Mucosa of stomach (tissue), 1 donor: ENCODE measurements around the gene BCL2L12.

Experiments used
- H3K27me3 ChIP-seq: one replicate; pipeline ENCODE4 v1.7.0; 2013; ENCODE audit warnings: mild to moderate bottlenecking, low read length; ENCODE audit not compliant: control insufficient read depth, insufficient read depth
- H3K36me3 ChIP-seq: one replicate; pipeline ENCODE4 v1.7.0; 2013; ENCODE audit warnings: low read length; ENCODE audit not compliant: control insufficient read depth, insufficient read depth
- H3K4me1 ChIP-seq: one replicate; pipeline ENCODE4 v1.7.0; 2013; ENCODE audit warnings: mild to moderate bottlenecking, low read length; ENCODE audit not compliant: control insufficient read depth, insufficient read depth
- H3K4me3 ChIP-seq: one replicate; pipeline ENCODE4 v1.7.0; 2013; ENCODE audit warnings: low read length
- H3K9ac ChIP-seq: one replicate; pipeline ENCODE4 v1.7.0; 2013; ENCODE audit warnings: mild to moderate bottlenecking, low read length, moderate library complexity
- H3K9me3 ChIP-seq: one replicate; pipeline ENCODE4 v1.7.0; 2013; ENCODE audit warnings: mild to moderate bottlenecking, low read length, moderate library complexity; ENCODE audit not compliant: control insufficient read depth
- donor health status: Pancreatic carcinoma.

Gene BCL2L12

GRCh38 chr19:49692147-49692506 lies 26.4 kb downstream of the BCL2L12 start:
- H3K36me3 ChIP-seq, result no peaks in the 10 kb centered on the region
- no peak overlapping the region for H3K9ac ChIP-seq
- H3K9me3 ChIP-seq, result no peaks in the 10 kb centered on the region
- H3K4me3 ChIP-seq, result no peak overlapping the region
- H3K4me1 ChIP-seq, result peaks cover 16% of the 10 kb centered on the region
- H3K27me3 ChIP-seq, result peaks cover 24% of the 10 kb centered on the region

GRCh38 chr19:49696115-49696514 lies 30.4 kb downstream of the BCL2L12 start:
- Histone ChIP-seq H3K4me3 (no peak overlapping the region), H3K4me1 (no peaks in the 10 kb centered on the region)

GRCh38 chr19:49696865-49697264 lies 31.1 kb downstream of the BCL2L12 start:
- no peak overlapping the region for H3K9ac ChIP-seq
- no peaks in the 10 kb centered on the region for H3K9me3 ChIP-seq
- peaks cover 8% of the 10 kb centered on the region for H3K27me3 ChIP-seq
- no peaks in the 10 kb centered on the region for H3K36me3 ChIP-seq
- no peaks in the 10 kb centered on the region for H3K4me1 ChIP-seq
- H3K4me3 ChIP-seq, result no peak overlapping the region

More at GRCh38 chr19:49696115-49696514, 30.4 kb downstream of the BCL2L12 start:
- H3K27me3 ChIP-seq, result peaks cover 14% of the 10 kb centered on the region
- no peak overlapping the region for H3K9ac ChIP-seq
- H3K9me3 ChIP-seq, result no peaks in the 10 kb centered on the region
- H3K36me3 ChIP-seq, result no peaks in the 10 kb centered on the region

- Histone ChIP-seq H3K36me3 (no peaks in the 10 kb centered on the region), H3K9me3 (no peaks in the 10 kb centered on the region), H3K4me1 (no peaks in the 10 kb centered on the region), H3K9ac (no peak overlapping the region), H3K4me3 (no peak overlapping the region), H3K27me3 (peaks cover 8% of the 10 kb centered on the region)
These were observed 33.6 kb downstream of the BCL2L12 start for GRCh38 chr19:49699364-49699763.

- Histone ChIP-seq H3K9me3 (no peaks in the 10 kb centered on the region), H3K4me1 (no peaks in the 10 kb centered on the region), H3K9ac (no peak overlapping the region), H3K36me3 (no peaks in the 10 kb centered on the region), H3K27me3 (peaks cover 8% of the 10 kb centered on the region), H3K4me3 (no peak overlapping the region)
These were observed 34.8 kb downstream of the BCL2L12 start for GRCh38 chr19:49700563-49700962.

GRCh38 chr19:49701271-49701786 lies 35.6 kb downstream of the BCL2L12 start:
- H3K36me3 ChIP-seq, result no peaks in the 10 kb centered on the region
- no peak overlapping the region for H3K4me3 ChIP-seq
- H3K9me3 ChIP-seq, result no peaks in the 10 kb centered on the region
- peaks cover 8% of the 10 kb centered on the region for H3K27me3 ChIP-seq
- H3K4me1 ChIP-seq, result no peaks in the 10 kb centered on the region
- no peak overlapping the region for H3K9ac ChIP-seq

- H3K4me1 ChIP-seq, result no peaks in the 10 kb centered on the region
- H3K36me3 ChIP-seq, result no peaks in the 10 kb centered on the region
- H3K9me3 ChIP-seq, result no peaks in the 10 kb centered on the region
- peaks cover 8% of the 10 kb centered on the region for H3K27me3 ChIP-seq
- no peak overlapping the region for H3K4me3 ChIP-seq
- no peak overlapping the region for H3K9ac ChIP-seq
These were observed 39.3 kb downstream of the BCL2L12 start for GRCh38 chr19:49704888-49705642.

GRCh38 chr19:49705919-49706318 lies 40.2 kb downstream of the BCL2L12 start:
- Histone ChIP-seq H3K27me3 (peaks cover 1% of the 10 kb centered on the region), H3K36me3 (no peaks in the 10 kb centered on the region), H3K4me3 (no peak overlapping the region), H3K9ac (no peak overlapping the region), H3K4me1 (no peaks in the 10 kb centered on the region), H3K9me3 (no peaks in the 10 kb centered on the region)

GRCh38 chr19:49710372-49710951 lies 44.7 kb downstream of the BCL2L12 start:
- Histone ChIP-seq H3K9ac (no peak overlapping the region), H3K27me3 (no peaks in the 10 kb centered on the region), H3K4me1 (no peaks in the 10 kb centered on the region), H3K4me3 (no peak overlapping the region), H3K36me3 (no peaks in the 10 kb centered on the region), H3K9me3 (no peaks in the 10 kb centered on the region)

- Histone ChIP-seq H3K9ac (no peak overlapping the region), H3K4me1 (no peaks in the 10 kb centered on the region), H3K9me3 (no peaks in the 10 kb centered on the region), H3K36me3 (no peaks in the 10 kb centered on the region), H3K4me3 (no peak overlapping the region), H3K27me3 (no peaks in the 10 kb centered on the region)
These were observed 46.7 kb downstream of the BCL2L12 start for GRCh38 chr19:49712397-49712859.

- no peak overlapping the region for H3K9ac ChIP-seq
- no peaks in the 10 kb centered on the region for H3K9me3 ChIP-seq
- no peak overlapping the region for H3K4me3 ChIP-seq
- no peaks in the 10 kb centered on the region for H3K27me3 ChIP-seq
- H3K4me1 ChIP-seq, result no peaks in the 10 kb centered on the region
- H3K36me3 ChIP-seq, result no peaks in the 10 kb centered on the region
These were observed 47.6 kb downstream of the BCL2L12 start for GRCh38 chr19:49713236-49713845.

GRCh38 chr19:49716154-49716553 lies 50.4 kb downstream of the BCL2L12 start:
- H3K9me3 ChIP-seq, result no peaks in the 10 kb centered on the region
- H3K4me1 ChIP-seq, result no peaks in the 10 kb centered on the region
- no peak overlapping the region for H3K4me3 ChIP-seq

More at GRCh38 chr19:49716154-49716553, 50.4 kb downstream of the BCL2L12 start:
- no peaks in the 10 kb centered on the region for H3K36me3 ChIP-seq
- no peak overlapping the region for H3K9ac ChIP-seq
- no peaks in the 10 kb centered on the region for H3K27me3 ChIP-seq
